HUES6 (cell line): ENCODE data around the gene ZSWIM8.

Experiments
- H3K27ac ChIP-seq: 2 replicates; pipeline ENCODE4 v1.7.0; 2013; ENCODE audit warnings: low read depth, mild to moderate bottlenecking, low read length, inconsistent platforms
- H3K27me3 ChIP-seq: 2 replicates; pipeline ENCODE4 v1.6.1; 2013; ENCODE audit warnings: low read length; ENCODE audit not compliant: control insufficient read depth, insufficient read depth
- H3K36me3 ChIP-seq: 2 replicates; pipeline ENCODE4 v1.6.1; 2013; ENCODE audit warnings: low read length; ENCODE audit not compliant: control insufficient read depth, insufficient read depth
- H3K4me1 ChIP-seq: 2 replicates; pipeline ENCODE4 v1.6.1; 2013; ENCODE audit warnings: low read length; ENCODE audit not compliant: control insufficient read depth, insufficient read depth
- H3K4me3 ChIP-seq: 2 replicates; pipeline ENCODE4 v1.5.1; 2013; ENCODE audit warnings: low read depth, low read length
- H3K9ac ChIP-seq: one replicate; pipeline ENCODE4 v1.6.1; 2013; ENCODE audit warnings: mild to moderate bottlenecking, low read length
- H3K9me3 ChIP-seq: 2 replicates; pipeline ENCODE4 v1.6.1; 2013; ENCODE audit warnings: low read depth, low read length; ENCODE audit not compliant: control insufficient read depth, insufficient read depth

ZSWIM8 gene

GRCh38 chr10:73797324-73798025 lies 12.1 kb downstream of the ZSWIM8 start:
- no peak overlapping the region for H3K27ac ChIP-seq
- H3K36me3 ChIP-seq, result peaks cover 88% of the 10 kb centered on the region
- H3K9me3 ChIP-seq, result no peaks in the 10 kb centered on the region
- H3K9ac ChIP-seq, result no peak overlapping the region
- no peak overlapping the region for H3K4me3 ChIP-seq
- H3K27me3 ChIP-seq, result no peaks in the 10 kb centered on the region
- no peaks in the 10 kb centered on the region for H3K4me1 ChIP-seq

GRCh38 chr10:73798087-73798486 lies 12.7 kb downstream of the ZSWIM8 start:
- Histone ChIP-seq H3K27me3 (no peaks in the 10 kb centered on the region), H3K36me3 (peaks cover 88% of the 10 kb centered on the region), H3K9me3 (no peaks in the 10 kb centered on the region), H3K9ac (no peak overlapping the region), H3K27ac (no peak overlapping the region), H3K4me3 (no peak overlapping the region), H3K4me1 (no peaks in the 10 kb centered on the region)

- Histone ChIP-seq H3K36me3 (peaks cover 89% of the 10 kb centered on the region), H3K4me3 (no peak overlapping the region)
These were observed 13.6 kb downstream of the ZSWIM8 start for GRCh38 chr10:73798927-73799560.

GRCh38 chr10:73799899-73800559 lies 14.6 kb downstream of the ZSWIM8 start:
- H3K27me3 ChIP-seq, result no peaks in the 10 kb centered on the region
- H3K9me3 ChIP-seq, result no peaks in the 10 kb centered on the region
- H3K27ac ChIP-seq, result no peak overlapping the region
- no peak overlapping the region for H3K4me3 ChIP-seq
- H3K9ac ChIP-seq, result no peak overlapping the region
- peaks cover 82% of the 10 kb centered on the region for H3K36me3 ChIP-seq
- H3K4me1 ChIP-seq, result no peaks in the 10 kb centered on the region

More at GRCh38 chr10:73798927-73799560, 13.6 kb downstream of the ZSWIM8 start:
- no peaks in the 10 kb centered on the region for H3K27me3 ChIP-seq
- H3K9ac ChIP-seq, result no peak overlapping the region
- H3K9me3 ChIP-seq, result no peaks in the 10 kb centered on the region
- no peak overlapping the region for H3K27ac ChIP-seq
- no peaks in the 10 kb centered on the region for H3K4me1 ChIP-seq

- no peak overlapping the region for H3K27ac ChIP-seq
- no peaks in the 10 kb centered on the region for H3K4me1 ChIP-seq
- H3K4me3 ChIP-seq, result no peak overlapping the region
- H3K36me3 ChIP-seq, result peaks cover 81% of the 10 kb centered on the region
- H3K27me3 ChIP-seq, result no peaks in the 10 kb centered on the region
- H3K9ac ChIP-seq, result no peak overlapping the region
- H3K9me3 ChIP-seq, result no peaks in the 10 kb centered on the region
These were observed 15.3 kb downstream of the ZSWIM8 start for GRCh38 chr10:73800560-73801252.

GRCh38 chr10:73801253-73801590 lies 15.8 kb downstream of the ZSWIM8 start:
- Histone ChIP-seq H3K36me3 (peaks cover 83% of the 10 kb centered on the region), H3K9ac (no peak overlapping the region)

GRCh38 chr10:73802276-73802991 lies 17.0 kb downstream of the ZSWIM8 start:
- Histone ChIP-seq H3K9ac (no peak overlapping the region), H3K27me3 (no peaks in the 10 kb centered on the region), H3K27ac (no peak overlapping the region), H3K36me3 (peaks cover 84% of the 10 kb centered on the region), H3K9me3 (no peaks in the 10 kb centered on the region), H3K4me3 (no peak overlapping the region), H3K4me1 (no peaks in the 10 kb centered on the region)

More at GRCh38 chr10:73801253-73801590, 15.8 kb downstream of the ZSWIM8 start:
- no peak overlapping the region for H3K27ac ChIP-seq
- H3K9me3 ChIP-seq, result no peaks in the 10 kb centered on the region
- H3K27me3 ChIP-seq, result no peaks in the 10 kb centered on the region
- no peaks in the 10 kb centered on the region for H3K4me1 ChIP-seq
- H3K4me3 ChIP-seq, result no peak overlapping the region

- Histone ChIP-seq H3K4me1 (no peaks in the 10 kb centered on the region), H3K4me3 (no peak overlapping the region), H3K9me3 (no peaks in the 10 kb centered on the region), H3K27ac (no peak overlapping the region), H3K36me3 (peaks cover 85% of the 10 kb centered on the region), H3K9ac (no peak overlapping the region), H3K27me3 (no peaks in the 10 kb centered on the region)
These were observed 18.4 kb downstream of the ZSWIM8 start for GRCh38 chr10:73803680-73804286.

GRCh38 chr10:73806176-73806950 lies 21.0 kb downstream of the ZSWIM8 start:
- Histone ChIP-seq H3K4me1 (no peaks in the 10 kb centered on the region), H3K9ac (no peak overlapping the region), H3K36me3 (peaks cover 62% of the 10 kb centered on the region), H3K4me3 (no peak overlapping the region), H3K9me3 (no peaks in the 10 kb centered on the region), H3K27me3 (no peaks in the 10 kb centered on the region), H3K27ac (no peak overlapping the region)

GRCh38 chr10:73807471-73807870 lies 22.1 kb downstream of the ZSWIM8 start:
- H3K9ac ChIP-seq, result no peak overlapping the region
- peaks cover 51% of the 10 kb centered on the region for H3K36me3 ChIP-seq
- no peak overlapping the region for H3K27ac ChIP-seq
- no peaks in the 10 kb centered on the region for H3K9me3 ChIP-seq
- H3K4me3 ChIP-seq, result no peak overlapping the region
- no peaks in the 10 kb centered on the region for H3K27me3 ChIP-seq
- H3K4me1 ChIP-seq, result peaks cover 4% of the 10 kb centered on the region; the same call in 1 of the 2 replicates
